ENCODE measurements around the gene CREB3L2.
"Not testable (repeated sequence)": the region's sequence is repeated elsewhere in the genome, so short reads cannot be mapped to it uniquely, and the experiment has no call there.

Gene CREB3L2

GRCh38 chr7:137935884-137936508 lies 65.9 kb downstream of the CREB3L2 start:
- peak in 2 of 56 donors; percentile 7 to 23 for DNase-seq

GRCh38 chr7:137934941-137935883 lies 66.7 kb downstream of the CREB3L2 start:
- DNase-seq = no peak

- DNase-seq = no peak
Measured at GRCh38 chr7:137934176-137934826, 67.6 kb downstream of the CREB3L2 start.

GRCh38 chr7:137933270-137934017 lies 68.4 kb downstream of the CREB3L2 start:
- peak in 5 of 56 donors; percentile 7 to 42 (median 17) for DNase-seq

- DNase-seq = no peak
Measured at GRCh38 chr7:137932881-137933269, 69.0 kb downstream of the CREB3L2 start.

- no peak for DNase-seq
Measured at GRCh38 chr7:137931823-137932222, 70.1 kb downstream of the CREB3L2 start.

GRCh38 chr7:137930581-137930980 lies 71.3 kb downstream of the CREB3L2 start:
- no peak for DNase-seq

- DNase-seq = no peak
Measured at GRCh38 chr7:137928626-137929025, 73.3 kb downstream of the CREB3L2 start.

GRCh38 chr7:137927386-137927785 lies 74.5 kb downstream of the CREB3L2 start:
- DNase-seq = no peak

- DNase-seq = not testable (repeated sequence)
Measured at GRCh38 chr7:137926206-137926605, 75.7 kb downstream of the CREB3L2 start.

- no peak for DNase-seq
Measured at GRCh38 chr7:137925754-137926153, 76.1 kb downstream of the CREB3L2 start.

- DNase-seq = no peak
Measured at GRCh38 chr7:137925091-137925490, 76.8 kb downstream of the CREB3L2 start.

- DNase-seq = no peak
Measured at GRCh38 chr7:137923380-137923779, 78.5 kb downstream of the CREB3L2 start.

GRCh38 chr7:137920637-137921399 lies 81.1 kb downstream of the CREB3L2 start:
- DNase-seq = no peak

- DNase-seq = no peak
Measured at GRCh38 chr7:137919987-137920386, 81.9 kb downstream of the CREB3L2 start.

- DNase-seq = peak in 1 of 56 donors; percentile 10
Measured at GRCh38 chr7:137916980-137917645, 84.8 kb downstream of the CREB3L2 start.

- DNase-seq = no peak
Measured at GRCh38 chr7:137916564-137916963, 85.3 kb downstream of the CREB3L2 start.

GRCh38 chr7:137915266-137915665 lies 86.6 kb downstream of the CREB3L2 start:
- no peak for DNase-seq

- no peak for DNase-seq
Measured at GRCh38 chr7:137913985-137914384, 87.9 kb downstream of the CREB3L2 start.

- DNase-seq = peak in 37 of 56 donors; percentile 9 to 76 (median 31)
Measured at GRCh38 chr7:137909042-137909441, 92.8 kb downstream of the CREB3L2 start.
